ENCODE results near the gene MED29. TPM values are rescaled to one million over a fixed set of nuclear protein-coding genes. Genes with fewer than 3 reads are reported as not detected.
"Not testable (repeated sequence)": the region's sequence is repeated elsewhere in the genome, so short reads cannot be mapped to it uniquely, and the experiment has no call there.

Gene MED29
- total RNA-seq, 1 donor from 2014 or later: 38.7 TPM

GRCh38 chr19:39359026-39359425 lies 32.2 kb upstream of the MED29 start:
- Mint-ChIP-seq H3K27me3 (no peaks in the 10 kb centered on the region), H3K4me1 (peaks cover 4% of the 10 kb centered on the region), H3K27ac (no peak overlapping the region), H3K4me3 (no peak overlapping the region), H3K9me3 (no peaks in the 10 kb centered on the region), H3K36me3 (ENCODE audit: low read depth) (peaks cover 50% of the 10 kb centered on the region)
- DNase-seq: no peak
- intact Hi-C loops (cut with micrococcal nuclease): no loop called here

DNA sequence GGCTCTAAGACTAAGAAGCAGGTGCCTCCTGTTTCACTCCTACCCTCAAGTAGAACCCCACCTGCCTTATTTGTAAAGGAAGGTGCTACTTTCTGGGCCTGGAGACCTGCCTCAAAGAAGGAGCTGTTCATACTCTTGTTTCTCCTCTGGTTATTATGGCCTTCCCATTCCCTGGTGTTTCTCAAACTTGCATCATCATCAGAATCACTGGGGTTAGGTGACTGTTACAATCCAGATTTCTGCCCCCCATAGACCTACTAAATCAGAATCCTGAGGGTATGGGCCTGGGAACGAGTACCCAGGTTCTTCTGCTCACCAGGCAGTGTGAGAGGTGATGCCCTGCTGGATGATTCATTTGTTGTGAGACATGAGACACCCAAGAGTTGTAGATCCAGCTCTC lies 30.6 kb upstream of the MED29 start:
- peaks cover 4% of the 10 kb centered on the region for H3K4me1 Mint-ChIP-seq
- H3K36me3 Mint-ChIP-seq (ENCODE audit: low read depth): peaks cover 45% of the 10 kb centered on the region
- H3K27ac Mint-ChIP-seq: no peak overlapping the region

GRCh38 chr19:39362682-39363657 lies 28.2 kb upstream of the MED29 start:
- Mint-ChIP-seq H3K36me3 (ENCODE audit: low read depth) (peaks cover 31% of the 10 kb centered on the region), H3K27me3 (no peaks in the 10 kb centered on the region), H3K4me3 (no peak overlapping the region), H3K27ac (peak overlapping the region; percentile 32), H3K4me1 (no peaks in the 10 kb centered on the region), H3K9me3 (no peaks in the 10 kb centered on the region)
- intact Hi-C loops (cut with micrococcal nuclease): no loop called here
- no peak for DNase-seq

More for the DNA sequence above, 30.6 kb upstream of the MED29 start:
- H3K4me3 Mint-ChIP-seq: no peak overlapping the region
- DNase-seq: no peak
- no peaks in the 10 kb centered on the region for H3K9me3 Mint-ChIP-seq
- intact Hi-C loops (cut with micrococcal nuclease): no loop called here
- no peaks in the 10 kb centered on the region for H3K27me3 Mint-ChIP-seq

DNA sequence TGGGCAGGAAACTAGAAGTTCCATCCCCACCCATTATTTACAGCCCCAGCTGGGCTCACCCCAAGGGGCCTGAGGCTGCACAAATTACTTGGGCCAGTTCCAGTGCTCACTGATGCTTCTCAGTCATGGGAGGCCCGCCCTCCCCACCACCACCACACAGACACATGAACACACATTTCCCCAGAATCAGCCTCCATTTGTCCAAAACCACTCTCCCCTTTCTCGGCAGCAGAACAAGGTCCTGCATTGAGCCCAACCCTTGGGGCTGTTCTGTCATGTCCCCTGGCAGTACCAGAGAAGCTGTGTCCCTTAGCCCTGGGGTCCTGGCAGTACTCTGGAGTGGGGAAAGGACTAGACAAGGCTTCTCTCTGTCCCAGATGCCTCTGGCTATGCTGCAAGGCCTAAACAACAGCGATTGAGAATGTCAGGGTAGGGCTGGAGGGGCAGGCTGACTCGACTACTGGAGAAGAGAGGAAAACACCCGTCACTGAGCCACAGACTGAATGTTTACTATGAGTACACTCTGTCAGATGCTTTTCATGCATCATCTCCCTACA lies 27.2 kb upstream of the MED29 start:
- H3K4me3 Mint-ChIP-seq: no peak overlapping the region
- no peaks in the 10 kb centered on the region for H3K9me3 Mint-ChIP-seq
- H3K27ac Mint-ChIP-seq: peak overlapping the region; percentile 69
- peaks cover 28% of the 10 kb centered on the region for H3K36me3 Mint-ChIP-seq (ENCODE audit: low read depth)
- intact Hi-C loops (cut with micrococcal nuclease): no loop called here
- no peaks in the 10 kb centered on the region for H3K27me3 Mint-ChIP-seq
- no peaks in the 10 kb centered on the region for H3K4me1 Mint-ChIP-seq
- no peak for DNase-seq

- no peaks in the 10 kb centered on the region for H3K9me3 Mint-ChIP-seq
- no peaks in the 10 kb centered on the region for H3K4me1 Mint-ChIP-seq
- intact Hi-C loops (cut with micrococcal nuclease): loop anchor here (5.0 kb wide), 1 partner anchor 267 kb away; no protein-coding TSS in a partner anchor
- H3K4me3 Mint-ChIP-seq: no peak overlapping the region
- DNase-seq: no peak
- peaks cover 28% of the 10 kb centered on the region for H3K36me3 Mint-ChIP-seq (ENCODE audit: low read depth)
- H3K27ac Mint-ChIP-seq: no peak overlapping the region
- no peaks in the 10 kb centered on the region for H3K27me3 Mint-ChIP-seq
Measured at GRCh38 chr19:39365531-39365930, 25.6 kb upstream of the MED29 start.

- H3K4me1 Mint-ChIP-seq: peaks cover 2% of the 10 kb centered on the region
- H3K27me3 Mint-ChIP-seq: no peaks in the 10 kb centered on the region
- intact Hi-C loops (cut with micrococcal nuclease): loop anchor here (5.0 kb wide), 1 partner anchor 263 kb away; no protein-coding TSS in a partner anchor
- H3K9me3 Mint-ChIP-seq: no peaks in the 10 kb centered on the region
- no peak overlapping the region for H3K27ac Mint-ChIP-seq
- no peak overlapping the region for H3K4me3 Mint-ChIP-seq
- no peak for DNase-seq
- H3K36me3 Mint-ChIP-seq (ENCODE audit: low read depth): peaks cover 39% of the 10 kb centered on the region
Measured at GRCh38 chr19:39369200-39369599, 22.0 kb upstream of the MED29 start.

DNA sequence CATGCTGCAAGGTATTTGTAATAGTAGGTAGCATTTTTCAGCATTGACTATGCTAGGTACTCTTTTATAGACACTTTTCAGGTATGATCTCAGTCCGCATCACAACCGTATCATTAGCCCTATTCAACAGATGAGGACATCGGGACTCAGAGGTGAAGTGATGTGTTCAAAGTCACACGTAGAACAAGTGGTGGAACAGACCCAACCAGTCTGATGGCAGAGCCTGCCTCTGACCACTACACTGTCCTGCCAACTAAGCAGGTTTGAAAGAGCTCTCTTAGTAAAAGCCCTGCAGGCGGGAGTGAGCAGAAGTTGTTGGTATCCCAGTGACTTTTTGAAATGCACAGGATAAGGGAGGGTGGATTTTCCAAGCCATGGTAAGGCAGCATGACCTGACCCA lies 20.4 kb upstream of the MED29 start:
- Mint-ChIP-seq H3K27ac (no peak overlapping the region), H3K4me1 (peaks cover 2% of the 10 kb centered on the region), H3K4me3 (no peak overlapping the region), H3K27me3 (no peaks in the 10 kb centered on the region), H3K9me3 (no peaks in the 10 kb centered on the region), H3K36me3 (ENCODE audit: low read depth) (peaks cover 39% of the 10 kb centered on the region)
- no peak for DNase-seq
- intact Hi-C loops (cut with micrococcal nuclease): no loop called here

DNA sequence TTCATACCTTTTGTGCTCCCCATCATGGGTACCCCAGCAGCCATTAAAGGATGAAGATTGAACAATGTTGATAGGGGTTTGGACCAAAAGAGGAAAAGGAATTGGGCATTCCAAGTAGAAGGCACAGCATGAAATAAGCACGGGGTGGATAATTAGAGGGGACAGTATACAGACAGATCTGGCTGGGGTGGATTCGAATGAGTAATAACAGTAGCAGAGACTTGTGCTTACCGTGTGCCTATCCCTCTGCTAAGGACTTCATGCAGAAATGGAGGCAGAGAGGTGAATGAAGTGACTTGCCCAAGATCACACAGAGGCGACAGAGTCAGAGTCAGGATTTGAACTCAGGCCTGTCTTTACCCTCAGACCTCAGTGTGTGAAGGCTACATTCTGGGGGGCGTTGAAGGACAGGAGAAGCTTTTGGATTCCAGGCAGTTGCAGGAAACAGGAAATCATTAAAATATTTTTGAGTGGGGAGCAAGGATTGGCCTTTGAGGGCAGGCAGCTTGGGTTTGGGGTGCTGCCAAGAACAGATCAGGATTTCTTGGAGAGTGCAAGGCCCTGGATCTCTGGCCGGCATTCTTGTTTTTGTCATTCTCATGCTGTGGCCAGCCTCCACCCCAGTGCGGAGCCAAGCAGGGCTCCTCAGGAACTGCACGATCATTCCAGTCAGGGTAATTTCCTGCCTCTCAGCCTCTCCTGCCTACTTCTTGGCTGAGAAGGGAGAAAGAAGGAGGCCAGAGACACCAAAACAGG lies 19.0 kb upstream of the MED29 start:
- Mint-ChIP-seq H3K36me3 (ENCODE audit: low read depth) (peaks cover 44% of the 10 kb centered on the region), H3K4me3 (no peak overlapping the region), H3K27ac (no peak overlapping the region), H3K9me3 (no peaks in the 10 kb centered on the region), H3K4me1 (peaks cover 2% of the 10 kb centered on the region), H3K27me3 (no peaks in the 10 kb centered on the region)
- intact Hi-C loops (cut with micrococcal nuclease): no loop called here
- no peak for DNase-seq

GRCh38 chr19:39372941-39373340 lies 18.2 kb upstream of the MED29 start:
- peaks cover 49% of the 10 kb centered on the region for H3K36me3 Mint-ChIP-seq (ENCODE audit: low read depth)
- no peak overlapping the region for H3K4me3 Mint-ChIP-seq
- DNase-seq: no peak
- H3K9me3 Mint-ChIP-seq: no peaks in the 10 kb centered on the region
- no peak overlapping the region for H3K27ac Mint-ChIP-seq
- intact Hi-C loops (cut with micrococcal nuclease): no loop called here
- peaks cover 2% of the 10 kb centered on the region for H3K4me1 Mint-ChIP-seq
- no peaks in the 10 kb centered on the region for H3K27me3 Mint-ChIP-seq

DNA sequence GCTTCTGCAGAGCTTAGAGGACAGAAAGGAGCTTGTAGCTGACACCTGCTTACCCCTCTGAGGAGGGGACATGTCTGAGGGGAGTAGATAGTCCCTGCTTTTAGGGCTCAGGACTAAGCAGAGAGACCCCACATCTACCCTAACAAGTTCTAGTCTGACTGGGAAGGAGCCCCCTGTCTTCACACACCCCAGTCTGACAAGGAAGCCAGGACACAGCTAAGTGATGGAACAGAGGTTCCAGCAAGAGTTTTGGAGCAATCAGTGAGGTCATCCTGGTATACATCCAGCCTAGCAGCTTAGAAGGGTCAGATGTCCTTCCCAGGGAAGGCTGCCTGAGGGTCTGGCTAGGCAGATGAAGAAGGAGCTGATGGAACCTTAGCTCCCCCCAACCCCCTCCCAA lies 15.2 kb upstream of the MED29 start:
- no peak for DNase-seq
- intact Hi-C loops (cut with micrococcal nuclease): no loop called here
- no peaks in the 10 kb centered on the region for H3K9me3 Mint-ChIP-seq

GRCh38 chr19:39377373-39378362 lies 13.5 kb upstream of the MED29 start:
- Mint-ChIP-seq H3K4me3 (no peak overlapping the region), H3K4me1 (no peaks in the 10 kb centered on the region), H3K9me3 (no peaks in the 10 kb centered on the region), H3K36me3 (ENCODE audit: low read depth) (peaks cover 48% of the 10 kb centered on the region), H3K27me3 (no peaks in the 10 kb centered on the region), H3K27ac (no peak overlapping the region)
- intact Hi-C loops (cut with micrococcal nuclease): no loop called here
- DNase-seq: no peak

More for the DNA sequence above, 15.2 kb upstream of the MED29 start:
- H3K4me1 Mint-ChIP-seq: peaks cover 2% of the 10 kb centered on the region
- H3K36me3 Mint-ChIP-seq (ENCODE audit: low read depth): peaks cover 46% of the 10 kb centered on the region
- no peak overlapping the region for H3K4me3 Mint-ChIP-seq
- H3K27me3 Mint-ChIP-seq: no peaks in the 10 kb centered on the region
- H3K27ac Mint-ChIP-seq: no peak overlapping the region

DNA sequence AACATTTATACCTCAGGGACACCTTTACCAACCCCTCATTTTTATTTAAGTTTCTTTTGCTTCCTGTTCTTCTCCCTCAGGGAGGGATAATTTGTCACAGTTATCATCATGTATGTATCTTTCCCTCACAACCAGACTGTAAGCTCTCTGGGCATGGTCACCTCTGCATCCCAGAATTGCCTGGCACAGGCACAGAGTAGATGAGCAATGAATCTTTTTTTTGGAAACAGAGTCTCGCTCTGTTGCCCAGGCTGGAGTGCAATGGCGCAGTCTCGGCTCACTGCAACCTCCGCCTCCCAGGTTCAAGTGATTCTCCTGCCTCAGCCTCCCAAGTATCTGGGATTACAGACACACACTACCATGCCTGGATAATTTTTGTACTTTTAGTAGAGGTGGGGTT lies 11.8 kb upstream of the MED29 start:
- H3K4me1 Mint-ChIP-seq; DNase-seq; H3K27ac Mint-ChIP-seq; intact Hi-C loops (cut with micrococcal nuclease); H3K4me3 Mint-ChIP-seq; H3K27me3 Mint-ChIP-seq; H3K9me3 Mint-ChIP-seq: not testable (repeated sequence)
- H3K36me3 Mint-ChIP-seq (ENCODE audit: low read depth): peaks cover 50% of the 10 kb centered on the region

DNA sequence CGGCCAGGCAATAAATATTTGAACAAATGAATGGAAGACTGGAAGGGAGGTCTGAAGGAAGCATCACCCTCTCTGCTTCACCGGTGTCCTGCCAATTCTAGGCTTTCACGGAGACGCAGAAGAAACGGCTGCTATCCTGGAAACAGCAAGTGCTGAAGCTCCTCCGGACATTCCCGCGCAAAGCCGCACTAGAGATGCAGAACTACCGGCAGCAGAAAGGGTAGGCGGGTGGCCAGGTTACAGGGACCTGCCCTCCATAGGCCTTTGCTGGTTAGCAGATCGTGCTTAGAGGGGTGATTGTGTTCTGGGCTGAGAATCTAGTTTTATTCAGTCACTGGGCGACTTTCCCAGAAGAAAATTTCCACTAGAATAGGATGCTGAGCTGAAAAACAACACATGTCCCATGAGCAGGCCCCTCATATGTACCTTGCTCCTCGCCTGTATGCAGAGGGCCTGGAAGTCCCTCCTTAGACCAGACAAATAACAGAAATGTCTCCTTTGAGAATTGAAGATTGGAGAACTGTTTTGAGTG lies 11.2 kb upstream of the MED29 start:
- Mint-ChIP-seq H3K9me3 (no peaks in the 10 kb centered on the region), H3K27ac (no peak overlapping the region), H3K27me3 (no peaks in the 10 kb centered on the region), H3K4me3 (no peak overlapping the region), H3K4me1 (peaks cover 3% of the 10 kb centered on the region), H3K36me3 (ENCODE audit: low read depth) (peaks cover 48% of the 10 kb centered on the region)
- DNase-seq: no peak
- intact Hi-C loops (cut with micrococcal nuclease): no loop called here

Measured in activated CD4-positive, alpha-beta T cell treated with anti-CD3 and anti-CD28 coated beads, Interleukin-2, amount 10 ng/mL, durations not matched to agents 24 days and 14 days (primary cell).